ENCODE results near the gene FBXO31.

The FBXO31 gene

DNA sequence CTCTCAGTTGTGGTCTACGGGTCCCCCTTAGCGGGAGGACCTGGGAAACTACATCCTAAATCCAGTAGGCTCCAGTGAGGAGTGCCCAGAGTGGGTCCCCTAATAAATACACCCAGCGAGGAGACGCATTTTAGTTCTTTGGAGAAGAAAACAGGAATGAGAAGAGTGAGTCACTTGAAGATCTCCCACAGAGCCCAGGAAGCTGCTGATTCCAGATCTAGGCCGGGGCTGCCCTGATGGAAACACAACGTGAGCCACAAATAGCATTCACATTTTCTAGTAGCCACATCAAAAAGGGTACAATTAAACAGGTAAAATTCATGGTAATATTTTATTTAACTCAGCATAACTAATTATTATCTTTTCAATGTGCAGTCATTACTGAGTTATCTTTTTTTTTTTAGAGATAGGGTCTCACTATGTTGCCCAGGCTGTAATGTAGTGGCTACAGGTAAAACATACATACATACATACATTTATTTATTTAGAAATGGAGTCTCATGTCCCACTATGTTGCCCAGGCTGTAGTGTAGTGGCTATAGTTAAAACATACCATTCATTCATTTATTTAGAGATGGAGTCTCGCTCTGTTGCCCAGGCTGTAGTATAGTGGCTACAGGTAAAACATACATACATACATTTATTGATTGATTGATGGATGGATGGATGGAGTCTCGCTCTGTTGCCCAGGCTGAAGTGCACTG, 21.5 kb downstream of the FBXO31 start:
- no peak overlapping the region for H2BK120ac ChIP-seq (ENCODE audit: low read depth, low read length)
- H3K18ac ChIP-seq (ENCODE audit: low read length), result no peak overlapping the region
- H3K79me2 ChIP-seq (ENCODE audit: control insufficient read depth, insufficient read depth, low read length), result peaks cover 2% of the 10 kb centered on the region
- H2AK5ac ChIP-seq (ENCODE audit: low read length), result no peak overlapping the region
- no peak overlapping the region for H2BK15ac ChIP-seq (replicated peaks; ENCODE audit: low read depth)
- no peak overlapping the region for H3K27ac ChIP-seq (ENCODE audit: low read depth, low read length)
- H3K27me3 ChIP-seq (ENCODE audit: insufficient read depth, low read length, poor library complexity), result no peaks in the 10 kb centered on the region
- H3K4me1 ChIP-seq (ENCODE audit: control insufficient read depth, low read depth, low read length), result no peaks in the 10 kb centered on the region
- H3K23ac ChIP-seq (ENCODE audit: low read length), result no peak overlapping the region
- DNase-seq, result no peak
- WGBS (ENCODE audit: extremely low coverage, insufficient coverage, low lambda C conversion rate), result no CpG with 5 or more reads among the region's 8 CpGs
- peaks cover 3% of the 10 kb centered on the region for H3K36me3 ChIP-seq (ENCODE audit: control insufficient read depth, insufficient read depth, low read length)
- no peak overlapping the region for H3K9ac ChIP-seq (ENCODE audit: low read length)
- no peak overlapping the region for H4K8ac ChIP-seq (ENCODE audit: low read depth, low read length)
- no peak overlapping the region for H3K56ac ChIP-seq (ENCODE audit: low read length)
- no peak overlapping the region for H4K5ac ChIP-seq (ENCODE audit: low read length)
- no peak overlapping the region for H3K4me2 ChIP-seq (ENCODE audit: low read length)
- H2BK5ac ChIP-seq (ENCODE audit: low read length), result no peak overlapping the region
- H3K4me3 ChIP-seq (ENCODE audit: low read length), result no peak overlapping the region
- H3K4ac ChIP-seq (ENCODE audit: low read depth, low read length), result no peak overlapping the region
- peaks cover 10% of the 10 kb centered on the region for H3K79me1 ChIP-seq (ENCODE audit: low read length)

- Histone ChIP-seq H3K9ac (ENCODE audit: low read length) (no peak overlapping the region), H3K4me2 (ENCODE audit: low read length) (no peak overlapping the region), H3K4ac (ENCODE audit: low read depth, low read length) (no peak overlapping the region), H4K8ac (ENCODE audit: low read depth, low read length) (no peak overlapping the region), H3K36me3 (ENCODE audit: control insufficient read depth, insufficient read depth, low read length) (peaks cover 3% of the 10 kb centered on the region), H3K4me3 (ENCODE audit: low read length) (no peak overlapping the region), H2BK120ac (ENCODE audit: low read depth, low read length) (no peak overlapping the region), H3K27ac (ENCODE audit: low read depth, low read length) (no peak overlapping the region), H2AK5ac (ENCODE audit: low read length) (no peak overlapping the region), H3K4me1 (ENCODE audit: control insufficient read depth, low read depth, low read length) (no peaks in the 10 kb centered on the region), H3K56ac (ENCODE audit: low read length) (no peak overlapping the region), H3K23ac (ENCODE audit: low read length) (no peak overlapping the region), H4K5ac (ENCODE audit: low read length) (no peak overlapping the region), H3K79me1 (ENCODE audit: low read length) (peaks cover 8% of the 10 kb centered on the region), H3K27me3 (ENCODE audit: insufficient read depth, low read length, poor library complexity) (no peaks in the 10 kb centered on the region), H2BK5ac (ENCODE audit: low read length) (no peak overlapping the region), H3K79me2 (ENCODE audit: control insufficient read depth, insufficient read depth, low read length) (peaks cover 2% of the 10 kb centered on the region), H2BK15ac (replicated peaks; ENCODE audit: low read depth) (no peak overlapping the region), H3K18ac (ENCODE audit: low read length) (no peak overlapping the region)
- DNase-seq, result no peak
- WGBS (ENCODE audit: extremely low coverage, insufficient coverage, low lambda C conversion rate), result no CpG with 5 or more reads among the region's 16 CpGs
These were observed 22.5 kb downstream of the FBXO31 start for GRCh38 chr16:87360862-87361610.

- H3K36me3 ChIP-seq (ENCODE audit: control insufficient read depth, insufficient read depth, low read length), result peaks cover 3% of the 10 kb centered on the region
- H2AK5ac ChIP-seq (ENCODE audit: low read length), result no peak overlapping the region
- H3K79me1 ChIP-seq (ENCODE audit: low read length), result peaks cover 5% of the 10 kb centered on the region
- H3K27ac ChIP-seq (ENCODE audit: low read depth, low read length), result no peak overlapping the region
- H2BK5ac ChIP-seq (ENCODE audit: low read length), result no peak overlapping the region
- H3K79me2 ChIP-seq (ENCODE audit: control insufficient read depth, insufficient read depth, low read length), result no peaks in the 10 kb centered on the region
- H3K4me3 ChIP-seq (ENCODE audit: low read length), result no peak overlapping the region
- WGBS (ENCODE audit: extremely low coverage, insufficient coverage, low lambda C conversion rate), result no CpG with 5 or more reads among the region's 7 CpGs
- H4K5ac ChIP-seq (ENCODE audit: low read length), result no peak overlapping the region
- H3K23ac ChIP-seq (ENCODE audit: low read length), result no peak overlapping the region
- no peaks in the 10 kb centered on the region for H3K27me3 ChIP-seq (ENCODE audit: insufficient read depth, low read length, poor library complexity)
- no peak overlapping the region for H3K9ac ChIP-seq (ENCODE audit: low read length)
- DNase-seq, result no peak
- H3K4me2 ChIP-seq (ENCODE audit: low read length), result no peak overlapping the region
- no peak overlapping the region for H3K56ac ChIP-seq (ENCODE audit: low read length)
- no peak overlapping the region for H3K18ac ChIP-seq (ENCODE audit: low read length)
- H4K8ac ChIP-seq (ENCODE audit: low read depth, low read length), result no peak overlapping the region
- no peak overlapping the region for H3K4ac ChIP-seq (ENCODE audit: low read depth, low read length)
- H2BK120ac ChIP-seq (ENCODE audit: low read depth, low read length), result no peak overlapping the region
- no peak overlapping the region for H2BK15ac ChIP-seq (replicated peaks; ENCODE audit: low read depth)
- no peaks in the 10 kb centered on the region for H3K4me1 ChIP-seq (ENCODE audit: control insufficient read depth, low read depth, low read length)
These were observed 24.5 kb downstream of the FBXO31 start for GRCh38 chr16:87359121-87359520.

- Histone ChIP-seq H2BK5ac (ENCODE audit: low read length) (no peak overlapping the region), H2BK15ac (replicated peaks; ENCODE audit: low read depth) (no peak overlapping the region), H3K23ac (ENCODE audit: low read length) (no peak overlapping the region), H4K8ac (ENCODE audit: low read depth, low read length) (no peak overlapping the region), H3K18ac (ENCODE audit: low read length) (no peak overlapping the region), H3K27me3 (ENCODE audit: insufficient read depth, low read length, poor library complexity) (no peaks in the 10 kb centered on the region), H3K9ac (ENCODE audit: low read length) (no peak overlapping the region), H3K36me3 (ENCODE audit: control insufficient read depth, insufficient read depth, low read length) (peaks cover 3% of the 10 kb centered on the region), H3K4me1 (ENCODE audit: control insufficient read depth, low read depth, low read length) (no peaks in the 10 kb centered on the region), H3K4me2 (ENCODE audit: low read length) (no peak overlapping the region), H4K5ac (ENCODE audit: low read length) (no peak overlapping the region), H2BK120ac (ENCODE audit: low read depth, low read length) (no peak overlapping the region), H3K56ac (ENCODE audit: low read length) (no peak overlapping the region), H2AK5ac (ENCODE audit: low read length) (no peak overlapping the region), H3K79me1 (ENCODE audit: low read length) (peaks cover 3% of the 10 kb centered on the region), H3K79me2 (ENCODE audit: control insufficient read depth, insufficient read depth, low read length) (no peaks in the 10 kb centered on the region), H3K4me3 (ENCODE audit: low read length) (no peak overlapping the region), H3K4ac (ENCODE audit: low read depth, low read length) (no peak overlapping the region), H3K27ac (ENCODE audit: low read depth, low read length) (no peak overlapping the region)
- WGBS (ENCODE audit: extremely low coverage, insufficient coverage, low lambda C conversion rate), result no CpG with 5 or more reads among the region's 9 CpGs
- no peak for DNase-seq
These were observed 24.9 kb downstream of the FBXO31 start for GRCh38 chr16:87358696-87359095.

- DNase-seq, result no peak
- no peak overlapping the region for H2AK5ac ChIP-seq (ENCODE audit: low read length)
- H3K4ac ChIP-seq (ENCODE audit: low read depth, low read length), result no peak overlapping the region
- H3K27ac ChIP-seq (ENCODE audit: low read depth, low read length), result no peak overlapping the region
- H3K27me3 ChIP-seq (ENCODE audit: insufficient read depth, low read length, poor library complexity), result no peaks in the 10 kb centered on the region
- H3K23ac ChIP-seq (ENCODE audit: low read length), result no peak overlapping the region
- WGBS (ENCODE audit: extremely low coverage, insufficient coverage, low lambda C conversion rate), result no CpG with 5 or more reads among the region's 17 CpGs
- H2BK5ac ChIP-seq (ENCODE audit: low read length), result no peak overlapping the region
- H3K79me1 ChIP-seq (ENCODE audit: low read length), result peaks cover 3% of the 10 kb centered on the region
- no peak overlapping the region for H3K4me2 ChIP-seq (ENCODE audit: low read length)
- H2BK15ac ChIP-seq (replicated peaks; ENCODE audit: low read depth), result no peak overlapping the region
- no peak overlapping the region for H3K56ac ChIP-seq (ENCODE audit: low read length)
- no peak overlapping the region for H3K9ac ChIP-seq (ENCODE audit: low read length)
- H4K8ac ChIP-seq (ENCODE audit: low read depth, low read length), result no peak overlapping the region
- no peaks in the 10 kb centered on the region for H3K4me1 ChIP-seq (ENCODE audit: control insufficient read depth, low read depth, low read length)
- no peak overlapping the region for H3K4me3 ChIP-seq (ENCODE audit: low read length)
- peaks cover 3% of the 10 kb centered on the region for H3K36me3 ChIP-seq (ENCODE audit: control insufficient read depth, insufficient read depth, low read length)
- H3K18ac ChIP-seq (ENCODE audit: low read length), result no peak overlapping the region
- no peaks in the 10 kb centered on the region for H3K79me2 ChIP-seq (ENCODE audit: control insufficient read depth, insufficient read depth, low read length)
- H2BK120ac ChIP-seq (ENCODE audit: low read depth, low read length), result no peak overlapping the region
- H4K5ac ChIP-seq (ENCODE audit: low read length), result no peak overlapping the region
These were observed 25.3 kb downstream of the FBXO31 start for GRCh38 chr16:87358250-87358649.
